Fibroblast of lung (primary cell): ENCODE data around the gene APP. TPM values are rescaled to one million over a fixed set of nuclear protein-coding genes. Genes with fewer than 3 reads are reported as not detected.

ENCODE experiments used
- DNase-seq, 2 donors: peaks; one replicate each; pipeline versions ENCODE4 v3.0.0 to v3.0.0-alpha.2; 2010; ENCODE audit warnings: low read depth in 2 of 2
- H2AFZ ChIP-seq: 2 replicates; pipeline ENCODE4 v1.5.1; 2012; ENCODE audit warnings: low read length, control low read depth, inconsistent platforms
- H3K27ac ChIP-seq: 2 replicates; pipeline ENCODE4 v1.5.1; 2011; ENCODE audit warnings: low read length, control low read depth; ENCODE audit not compliant: insufficient read depth
- H3K27me3 ChIP-seq: 2 replicates; pipeline ENCODE4 v1.5.1; 2011; ENCODE audit warnings: mild to moderate bottlenecking, low read length; ENCODE audit not compliant: control insufficient read depth, insufficient read depth
- H3K36me3 ChIP-seq: 2 replicates; pipeline ENCODE4 v1.5.1; 2011; ENCODE audit warnings: low read length; ENCODE audit not compliant: control insufficient read depth, insufficient read depth
- H3K4me1 ChIP-seq: 2 replicates; pipeline ENCODE4 v1.5.1; 2011; ENCODE audit warnings: low read length; ENCODE audit not compliant: control insufficient read depth, insufficient read depth; ENCODE audit errors: extremely low read depth
- H3K4me2 ChIP-seq: 2 replicates; pipeline ENCODE4 v1.5.1; 2011; ENCODE audit warnings: low read length, control low read depth; ENCODE audit not compliant: insufficient read depth; ENCODE audit errors: extremely low read depth
- H3K4me3 ChIP-seq, 4 experiments: fragments of 200-600 bp in 1 of 4; sonication (generic) in 1 of 4; replicated peaks in 1 of 4; 2 replicates each; pipeline ENCODE4 v1.5.1; 2011 to 2016; ENCODE audit warnings: low read length in 4 of 4, low read depth in 3 of 4, mild to moderate bottlenecking in 3 of 4, control low read depth in 2 of 4, inconsistent platforms in 1 of 4, mixed read lengths in 1 of 4; ENCODE audit not compliant: insufficient read depth in 1 of 4; ENCODE audit errors: control extremely low read depth in 1 of 4
- H3K79me2 ChIP-seq: 2 replicates; pipeline ENCODE4 v1.5.1; 2012; ENCODE audit warnings: mild to moderate bottlenecking, low read length, inconsistent platforms; ENCODE audit not compliant: control insufficient read depth, insufficient read depth
- H3K9ac ChIP-seq: 2 replicates; pipeline ENCODE4 v1.5.1; 2011; ENCODE audit warnings: mild to moderate bottlenecking, low read length, control low read depth; ENCODE audit not compliant: insufficient read depth
- H3K9me3 ChIP-seq: 2 replicates; pipeline ENCODE4 v1.5.1; 2012; ENCODE audit warnings: low read depth, low read length; ENCODE audit not compliant: control insufficient read depth, insufficient read depth
- H4K20me1 ChIP-seq: 2 replicates; pipeline ENCODE4 v1.5.1; 2011; ENCODE audit warnings: low read length; ENCODE audit not compliant: control insufficient read depth, insufficient read depth; ENCODE audit errors: extremely low read depth
- EZH2 ChIP-seq: IDR thresholded peaks from 2 replicates; pipeline ENCODE4 v1.5.1; 2012; ENCODE audit warnings: low read length, control low read depth, mild to moderate bottlenecking; ENCODE audit errors: missing control alignments
- polyA plus RNA-seq, 2 donors: library from polyadenylated mRNA; depleted of rRNA in 1 of 2; stranded (reverse) in 1 of 2; unstranded in 1 of 2; fragments of >200 nt; gene quantifications; 2 replicates each; pipeline ENCODE4 v1.2.1, GENCODE V29; 2011 to 2012; ENCODE audit warnings: missing spikeins in 1 of 2
- total RNA-seq: library from RNA; depleted of rRNA; stranded (reverse); fragments of >200 nt; gene quantifications from 2 replicates; pipeline ENCODE4 v1.2.1, GENCODE V29; 2014
- TF ChIP-seq, protein P1 (sequence below), 2 donors: IDR thresholded peaks in 1 of 2; conservative IDR thresholded peaks in 1 of 2; 1 replicate in 1 of 2; 2 replicates in 1 of 2; pipeline ENCODE4 v1.5.1; 2011 to 2012; ENCODE audit warnings: low read length in 2 of 2, control low read depth in 1 of 2, inconsistent platforms in 1 of 2, low read depth in 1 of 2, mild to moderate bottlenecking in 1 of 2

APP gene
- total and polyA plus RNA-seq, 2 donors (not counting 1 experiment from before 2014, with no cell fraction given): 633 to 1,088 TPM

DNA sequence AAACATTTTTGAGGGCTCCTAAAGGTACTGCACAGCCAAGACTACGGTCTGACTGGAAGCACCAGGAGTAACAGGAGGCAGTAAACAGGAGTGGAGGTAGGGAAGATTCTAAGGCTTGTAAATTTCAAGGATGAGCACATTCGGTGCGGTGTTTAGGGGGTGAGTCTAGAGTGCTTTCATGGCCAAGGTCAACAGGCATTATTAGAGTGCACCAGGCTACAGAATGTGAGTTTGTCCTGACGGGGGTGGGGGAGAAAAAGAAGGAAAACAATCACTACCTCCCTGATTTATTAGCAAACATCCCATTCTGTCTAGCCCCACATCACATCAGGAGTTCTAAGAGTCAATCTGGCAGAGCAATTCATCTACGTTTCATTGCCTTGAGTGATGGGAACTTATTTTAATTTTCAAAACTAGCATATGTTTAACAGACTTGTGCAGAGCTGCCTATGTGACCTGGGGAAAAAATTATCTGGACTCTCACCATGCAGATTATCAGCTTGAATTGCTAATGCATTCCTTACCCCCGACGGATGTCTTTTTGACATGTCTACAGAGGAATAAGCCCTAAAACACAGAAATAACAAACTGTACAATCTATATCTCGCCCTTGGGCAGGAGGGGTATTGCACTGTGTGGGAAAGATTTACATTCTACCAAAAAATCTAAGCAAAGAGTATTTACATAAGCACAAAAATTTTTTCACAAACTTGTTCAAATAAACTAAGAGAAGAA is 45.0 kb downstream of the APP start:
- Histone ChIP-seq H4K20me1 (no peaks in the 10 kb centered on the region), H3K4me1 (peaks cover 9% of the 10 kb centered on the region), H2AFZ (no peak overlapping the region), H3K9me3 (no peaks in the 10 kb centered on the region), H3K36me3 (no peaks in the 10 kb centered on the region), H3K4me2 (no peak overlapping the region), H3K9ac (no peak overlapping the region), H3K4me3 (no peak overlapping the region), H3K79me2 (peaks cover 44% of the 10 kb centered on the region), H3K27me3 (no peaks in the 10 kb centered on the region), H3K27ac (no peak overlapping the region)
- DNase-seq: no peak
- TF ChIP-seq, protein P1, sequence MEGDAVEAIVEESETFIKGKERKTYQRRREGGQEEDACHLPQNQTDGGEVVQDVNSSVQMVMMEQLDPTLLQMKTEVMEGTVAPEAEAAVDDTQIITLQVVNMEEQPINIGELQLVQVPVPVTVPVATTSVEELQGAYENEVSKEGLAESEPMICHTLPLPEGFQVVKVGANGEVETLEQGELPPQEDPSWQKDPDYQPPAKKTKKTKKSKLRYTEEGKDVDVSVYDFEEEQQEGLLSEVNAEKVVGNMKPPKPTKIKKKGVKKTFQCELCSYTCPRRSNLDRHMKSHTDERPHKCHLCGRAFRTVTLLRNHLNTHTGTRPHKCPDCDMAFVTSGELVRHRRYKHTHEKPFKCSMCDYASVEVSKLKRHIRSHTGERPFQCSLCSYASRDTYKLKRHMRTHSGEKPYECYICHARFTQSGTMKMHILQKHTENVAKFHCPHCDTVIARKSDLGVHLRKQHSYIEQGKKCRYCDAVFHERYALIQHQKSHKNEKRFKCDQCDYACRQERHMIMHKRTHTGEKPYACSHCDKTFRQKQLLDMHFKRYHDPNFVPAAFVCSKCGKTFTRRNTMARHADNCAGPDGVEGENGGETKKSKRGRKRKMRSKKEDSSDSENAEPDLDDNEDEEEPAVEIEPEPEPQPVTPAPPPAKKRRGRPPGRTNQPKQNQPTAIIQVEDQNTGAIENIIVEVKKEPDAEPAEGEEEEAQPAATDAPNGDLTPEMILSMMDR (conservative IDR thresholded peaks at IDR 0.05 in 1 of 2, IDR thresholded peaks at IDR 0.05 in 1 of 2; ENCODE audit: low read depth in 1 of 2, low read length in 2 of 2): no peak
- no peak for TF ChIP-seq EZH2

DNA sequence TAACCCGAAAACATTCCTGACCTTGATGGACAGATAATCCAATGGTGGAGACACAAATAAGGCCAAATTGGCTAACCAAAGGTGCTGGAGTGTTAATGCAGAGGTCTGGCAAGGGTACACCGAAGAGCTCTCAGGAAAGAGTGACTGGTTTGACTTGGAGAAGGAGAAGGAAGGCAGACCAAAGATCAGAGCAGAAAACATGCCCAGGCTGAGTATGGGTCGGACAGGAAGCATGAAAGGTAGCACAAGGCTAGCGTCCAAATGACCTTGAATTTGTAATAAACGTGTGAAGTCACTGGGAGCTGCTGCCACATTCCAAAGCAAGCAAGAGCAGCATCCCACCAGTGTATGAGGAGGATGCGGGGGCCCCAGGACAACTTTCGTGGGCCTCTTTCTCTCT is 45.7 kb downstream of the APP start:
- Histone ChIP-seq H3K4me1 (peaks cover 9% of the 10 kb centered on the region), H3K9me3 (no peaks in the 10 kb centered on the region), H3K27ac (peak overlapping the region; percentile 32), H3K4me3 (no peak overlapping the region), H3K79me2 (peaks cover 40% of the 10 kb centered on the region), H4K20me1 (no peaks in the 10 kb centered on the region), H3K4me2 (peak overlapping the region; percentile 76), H2AFZ (no peak overlapping the region), H3K36me3 (no peaks in the 10 kb centered on the region), H3K27me3 (no peaks in the 10 kb centered on the region), H3K9ac (no peak overlapping the region)
- no peak for DNase-seq
- TF ChIP-seq, protein P1 (conservative IDR thresholded peaks at IDR 0.05 in 1 of 2, IDR thresholded peaks at IDR 0.05 in 1 of 2; ENCODE audit: low read depth in 1 of 2, low read length in 2 of 2): no peak
- TF ChIP-seq EZH2: no peak

DNA sequence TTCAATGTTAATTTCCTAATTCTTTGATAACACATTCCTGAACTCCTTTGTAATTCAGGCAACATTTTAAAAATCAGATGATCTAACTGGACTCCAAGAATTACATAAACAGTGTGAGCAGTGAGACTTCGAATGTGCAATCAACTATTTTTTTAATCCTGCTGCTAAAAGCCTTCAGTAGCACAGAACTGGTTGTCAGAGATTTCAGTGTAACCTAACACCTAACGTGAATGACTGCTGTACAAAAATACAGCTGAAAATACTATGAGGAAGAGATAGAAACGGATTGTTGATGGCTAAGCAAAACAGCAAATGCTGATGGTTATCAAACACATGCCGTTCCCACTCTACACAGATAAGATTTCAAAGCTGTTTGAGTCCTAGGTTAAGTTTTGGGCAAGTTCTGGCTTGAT is 46.1 kb downstream of the APP start:
- H2AFZ ChIP-seq: no peak overlapping the region
- H3K9ac ChIP-seq: no peak overlapping the region
- peak overlapping the region; percentile 32 for H3K27ac ChIP-seq
- no peak overlapping the region for H3K4me3 ChIP-seq
- H3K9me3 ChIP-seq: no peaks in the 10 kb centered on the region
- H3K79me2 ChIP-seq: peaks cover 38% of the 10 kb centered on the region
- peaks cover 9% of the 10 kb centered on the region for H3K4me1 ChIP-seq
- TF ChIP-seq, protein P1 (conservative IDR thresholded peaks at IDR 0.05 in 1 of 2, IDR thresholded peaks at IDR 0.05 in 1 of 2; ENCODE audit: low read depth in 1 of 2, low read length in 2 of 2): no peak
- TF ChIP-seq EZH2: no peak
- no peaks in the 10 kb centered on the region for H3K36me3 ChIP-seq
- H3K4me2 ChIP-seq: peak overlapping the region; percentile 76
- H4K20me1 ChIP-seq: no peaks in the 10 kb centered on the region
- no peaks in the 10 kb centered on the region for H3K27me3 ChIP-seq
- peak; percentile 61 to 64 for DNase-seq
